HepG2 (cell line): ENCODE results near the gene MED13. TPM values are rescaled to one million over a fixed set of nuclear protein-coding genes. Genes with fewer than 3 reads are reported as not detected.

ENCODE experiments used
- ETV5 ChIP-seq: IDR thresholded peaks from 2 replicates; pipeline ENCODE4 v1.6.1; 2018; ENCODE audit warnings: missing biosample characterization, missing genetic modification reagents, inconsistent platforms, borderline replicate concordance
- HDAC1 ChIP-seq: sonication (generic); formaldehyde crosslinking; IDR thresholded peaks from 2 replicates; pipeline ENCODE4 v1.5.1; 2020; ENCODE audit warnings: mild to moderate bottlenecking, missing genetic modification reagents
- KMT2B ChIP-seq: IDR thresholded peaks from 2 replicates; pipeline ENCODE4 v1.6.1; 2016; ENCODE audit warnings: missing genetic modification reagents, missing compliant biosample characterization
- NFATC3 ChIP-seq: sonication (generic); formaldehyde crosslinking; IDR thresholded peaks from 2 replicates; pipeline ENCODE4 v1.5.1; 2020; ENCODE audit warnings: mild to moderate bottlenecking, missing genetic modification reagents
- PRDM4 ChIP-seq: sonication (generic); formaldehyde crosslinking; IDR thresholded peaks from 2 replicates; pipeline ENCODE4 v1.9.0; 2021; ENCODE audit warnings: missing genetic modification reagents, borderline replicate concordance
- SAFB2 ChIP-seq: sonication (generic); formaldehyde crosslinking; IDR thresholded peaks from 2 replicates; pipeline ENCODE4 v1.5.1; 2020; ENCODE audit warnings: missing genetic modification reagents, low read depth, mild to moderate bottlenecking, borderline replicate concordance
- SMAD9 ChIP-seq: sonication (generic); formaldehyde crosslinking; IDR thresholded peaks from 2 replicates; pipeline ENCODE4 v1.5.1; 2020; ENCODE audit warnings: mild to moderate bottlenecking, missing genetic modification reagents
- SPEN ChIP-seq: sonication (generic); formaldehyde crosslinking; IDR thresholded peaks from 2 replicates; pipeline ENCODE4 v1.5.1; 2020; ENCODE audit warnings: low read depth, mild to moderate bottlenecking, missing genetic modification reagents
- TBX2 ChIP-seq: sonication (generic); formaldehyde crosslinking; IDR thresholded peaks from 2 replicates; pipeline ENCODE4 v1.5.0; 2020; ENCODE audit warnings: missing genetic modification reagents, mild to moderate bottlenecking, borderline replicate concordance
- TERF1 ChIP-seq: sonication (generic); formaldehyde crosslinking; IDR thresholded peaks from 2 replicates; pipeline ENCODE4 v1.8.0; 2022; ENCODE audit warnings: mild to moderate bottlenecking, missing genetic modification reagents, moderate library complexity
- ZC3H13 ChIP-seq: sonication (generic); formaldehyde crosslinking; IDR thresholded peaks from 2 replicates; pipeline ENCODE4 v1.8.1; 2023; ENCODE audit warnings: mild to moderate bottlenecking, missing genetic modification reagents, moderate library complexity
- ZNF282 ChIP-seq: fragments of 450-650 bp; IDR thresholded peaks from 2 replicates; pipeline ENCODE4 v1.6.1; 2018; ENCODE audit not compliant: partially characterized antibody
- ZNF550 ChIP-seq: sonication (generic); formaldehyde crosslinking; IDR thresholded peaks from 2 replicates; pipeline ENCODE4 v1.4.0; 2020; ENCODE audit warnings: mild to moderate bottlenecking, missing genetic modification reagents, borderline replicate concordance
- ZNF674 ChIP-seq: sonication (generic); formaldehyde crosslinking; IDR thresholded peaks from 2 replicates; pipeline ENCODE4 v1.5.0; 2020; ENCODE audit warnings: low read depth, mild to moderate bottlenecking, missing genetic modification reagents
- ZNF75D ChIP-seq: sonication (generic); formaldehyde crosslinking; IDR thresholded peaks from 2 replicates; pipeline ENCODE4 v1.8.1; 2023; ENCODE audit warnings: missing genetic modification reagents, mild to moderate bottlenecking, borderline replicate concordance
- ZNF800 ChIP-seq: sonication (generic); formaldehyde crosslinking; IDR thresholded peaks from 2 replicates; pipeline ENCODE4 v1.4.0; 2020; ENCODE audit warnings: missing genetic modification reagents
- polyA plus RNA-seq, 8 experiments: library from polyadenylated mRNA; depleted of rRNA in 3 of 8; stranded (reverse) in 7 of 8; unstranded in 1 of 8; fragments of >200 nt; fragmentation: Illumina TruSeq in 4 of 8; extraction: Trizol in 4 of 8; gene quantifications; 2 replicates each; pipeline versions ENCODE4 v1.2.1 to v1.2.3, GENCODE V29; 2011 to 2016; ENCODE audit warnings: low read depth in 4 of 8, missing spikeins in 1 of 8, mixed read lengths in 1 of 8; ENCODE audit not compliant: insufficient read depth in 1 of 8
- total RNA-seq, 5 experiments: library from RNA; depleted of rRNA; stranded (reverse); fragments of >200 nt; fragmentation: Illumina TruSeq; extraction: Trizol; gene quantifications; 2 replicates each; pipeline ENCODE4 v1.2.3, GENCODE V29; 2016; ENCODE audit warnings: low read depth in 1 of 5
- TF ChIP-seq, protein P1 (sequence below): sonication (generic); formaldehyde crosslinking; IDR thresholded peaks from 2 replicates; pipeline ENCODE4 v1.8.0; 2022; ENCODE audit warnings: missing genetic modification reagents, mild to moderate bottlenecking, borderline replicate concordance
- TF ChIP-seq, protein P2 (sequence below): sonication (generic); formaldehyde crosslinking; IDR thresholded peaks from 2 replicates; pipeline ENCODE4 v1.8.1; 2023; ENCODE audit warnings: mild to moderate bottlenecking, missing genetic modification reagents, borderline replicate concordance
- TF ChIP-seq, protein P3 (sequence below): sonication (generic); formaldehyde crosslinking; IDR thresholded peaks from 2 replicates; pipeline ENCODE4 v1.5.1; 2020; ENCODE audit warnings: mild to moderate bottlenecking, moderate library complexity, missing genetic modification reagents

The MED13 gene
- total and polyA plus RNA-seq, 2 of the 13 experiments (the other 11 are each of a cell fraction or from before 2014, with no cell fraction given), result 27.4 to 69.1 TPM

- no peak for TF ChIP-seq PRDM4 (CRISPR knock-in tag)
- TF ChIP-seq ETV5 (CRISPR knock-in tag), result peak; percentile 24; the same call in 1 of the 2 replicates
- TF ChIP-seq KMT2B (CRISPR knock-in tag), result peak; percentile 92
- no peak for TF ChIP-seq SAFB2
- TF ChIP-seq TERF1 (CRISPR knock-in tag), result no peak
- TF ChIP-seq SPEN (CRISPR knock-in tag), result peak; percentile 64; the same call in 1 of the 2 replicates
- TF ChIP-seq ZNF800 (CRISPR knock-in tag), result 0 out of 2 replicates have a peak, but pooled peaks have one; percentile 11
- TF ChIP-seq HDAC1 (CRISPR knock-in tag), result peak; percentile 75
- no peak for TF ChIP-seq ZC3H13 (CRISPR knock-in tag)
- no peak for TF ChIP-seq ZNF75D (CRISPR knock-in tag)
- TF ChIP-seq ZNF282, result no peak
- no peak for TF ChIP-seq ZNF674 (CRISPR knock-in tag)
- TF ChIP-seq ZNF550, result no peak
- TF ChIP-seq, protein P1, sequence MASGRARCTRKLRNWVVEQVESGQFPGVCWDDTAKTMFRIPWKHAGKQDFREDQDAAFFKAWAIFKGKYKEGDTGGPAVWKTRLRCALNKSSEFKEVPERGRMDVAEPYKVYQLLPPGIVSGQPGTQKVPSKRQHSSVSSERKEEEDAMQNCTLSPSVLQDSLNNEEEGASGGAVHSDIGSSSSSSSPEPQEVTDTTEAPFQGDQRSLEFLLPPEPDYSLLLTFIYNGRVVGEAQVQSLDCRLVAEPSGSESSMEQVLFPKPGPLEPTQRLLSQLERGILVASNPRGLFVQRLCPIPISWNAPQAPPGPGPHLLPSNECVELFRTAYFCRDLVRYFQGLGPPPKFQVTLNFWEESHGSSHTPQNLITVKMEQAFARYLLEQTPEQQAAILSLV (CRISPR knock-in tag), result 0 out of 2 replicates have a peak, but pooled peaks have one; percentile 58
- TF ChIP-seq, protein P2, sequence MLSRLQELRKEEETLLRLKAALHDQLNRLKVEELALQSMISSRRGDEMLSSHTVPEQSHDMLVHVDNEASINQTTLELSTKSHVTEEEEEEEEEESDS (CRISPR knock-in tag), result no peak; the same call in 1 of the 2 replicates
- TF ChIP-seq, protein P3, sequence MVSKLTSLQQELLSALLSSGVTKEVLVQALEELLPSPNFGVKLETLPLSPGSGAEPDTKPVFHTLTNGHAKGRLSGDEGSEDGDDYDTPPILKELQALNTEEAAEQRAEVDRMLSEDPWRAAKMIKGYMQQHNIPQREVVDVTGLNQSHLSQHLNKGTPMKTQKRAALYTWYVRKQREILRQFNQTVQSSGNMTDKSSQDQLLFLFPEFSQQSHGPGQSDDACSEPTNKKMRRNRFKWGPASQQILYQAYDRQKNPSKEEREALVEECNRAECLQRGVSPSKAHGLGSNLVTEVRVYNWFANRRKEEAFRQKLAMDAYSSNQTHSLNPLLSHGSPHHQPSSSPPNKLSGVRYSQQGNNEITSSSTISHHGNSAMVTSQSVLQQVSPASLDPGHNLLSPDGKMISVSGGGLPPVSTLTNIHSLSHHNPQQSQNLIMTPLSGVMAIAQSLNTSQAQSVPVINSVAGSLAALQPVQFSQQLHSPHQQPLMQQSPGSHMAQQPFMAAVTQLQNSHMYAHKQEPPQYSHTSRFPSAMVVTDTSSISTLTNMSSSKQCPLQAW (CRISPR knock-in tag), result peak; percentile 89
- TF ChIP-seq TBX2 (CRISPR knock-in tag), result peak; percentile 73
- TF ChIP-seq NFATC3 (CRISPR knock-in tag), result no peak
- TF ChIP-seq SMAD9 (CRISPR knock-in tag), result no peak
Observed at GRCh38 chr17:62065611-62066468, 762 bp upstream of the MED13 start (continued).
